Activated CD4-positive, alpha-beta memory T cell treated with anti-CD3 and anti-CD28 coated beads for 36 hours (primary cell): ENCODE results near the gene ANTKMT. TPM values are rescaled to one million over a fixed set of nuclear protein-coding genes. Genes with fewer than 3 reads are reported as not detected.

Experiments
- CTCF ChIA-PET: fragments of 350-600 bp; sonication (Branson Sonifier 250); formaldehyde crosslinking; loops from one replicate; lab custom pipeline; 2021; ENCODE audit warnings: antibody characterized with exemption, inconsistent platforms; lab: Charles Lee
- POLR2A ChIA-PET: fragments of 350-600 bp; sonication (Branson Sonifier 250); formaldehyde crosslinking; loops from one replicate; lab custom pipeline; 2021; ENCODE audit warnings: antibody characterized with exemption; lab: Charles Lee
- DNase-seq: peaks from one replicate; pipeline ENCODE4 v3.0.0-alpha.2; 2020
- H3K27ac Mint-ChIP-seq: one replicate; pipeline ENCODE4 v1.8.0; 2021; ENCODE audit warnings: mixed read lengths
- H3K27me3 Mint-ChIP-seq: one replicate; pipeline ENCODE4 v1.8.0; 2021; ENCODE audit warnings: mixed read lengths
- H3K36me3 Mint-ChIP-seq: one replicate; pipeline ENCODE4 v1.8.0; 2021; ENCODE audit warnings: mixed read lengths
- H3K4me1 Mint-ChIP-seq: one replicate; pipeline ENCODE4 v1.8.0; 2021; ENCODE audit warnings: low read depth, mixed read lengths
- H3K4me3 Mint-ChIP-seq: one replicate; pipeline ENCODE4 v1.8.0; 2021; ENCODE audit warnings: mild to moderate bottlenecking, mixed read lengths
- H3K9me3 Mint-ChIP-seq: one replicate; pipeline ENCODE4 v1.8.0; 2021; ENCODE audit warnings: mixed read lengths
- intact Hi-C: fragments of 100-400 bp; cut with micrococcal nuclease; formaldehyde crosslinking; loops from one replicate; pipeline ENCODE4 v1.15.1; 2023
- microRNA-seq: library from miRNA; unstranded; fragments of <30 nt; microRNA quantifications from one replicate; pipeline ENCODE4 v1.2.0, GENCODE V29; 2022; ENCODE audit warnings: borderline number of aligned reads, borderline microRNAs expressed, borderline replicate concordance
- total RNA-seq, 2 experiments: library from RNA; stranded (reverse); gene quantifications; one replicate each; pipeline ENCODE4 v1.2.3, GENCODE V29; 2021

Gene ANTKMT
- total RNA-seq, 2 experiments from 2014 or later = 31.2 to 34.9 TPM

DNA sequence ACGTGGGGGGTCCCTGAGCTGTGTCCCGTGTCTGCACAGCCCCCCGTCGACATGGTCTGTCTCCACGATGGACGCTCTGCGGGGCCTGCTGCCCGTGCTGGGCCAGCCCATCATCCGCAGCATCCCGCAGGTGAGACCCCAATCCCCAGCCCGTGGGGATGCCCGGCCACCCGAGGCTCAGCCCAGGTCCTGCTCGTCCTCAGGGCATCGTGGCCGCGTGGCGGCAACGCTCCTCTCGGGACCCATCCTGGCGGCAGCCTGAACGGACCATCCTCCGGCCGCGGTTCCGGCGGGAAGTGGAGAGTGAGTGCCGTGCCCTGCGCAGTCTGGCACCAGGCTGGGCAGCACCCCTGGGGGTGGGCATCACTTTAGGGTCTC is 44.5 kb downstream of the ANTKMT start:
- intact Hi-C loops = no loop called here
- POLR2A ChIA-PET = no interaction called here

DNA sequence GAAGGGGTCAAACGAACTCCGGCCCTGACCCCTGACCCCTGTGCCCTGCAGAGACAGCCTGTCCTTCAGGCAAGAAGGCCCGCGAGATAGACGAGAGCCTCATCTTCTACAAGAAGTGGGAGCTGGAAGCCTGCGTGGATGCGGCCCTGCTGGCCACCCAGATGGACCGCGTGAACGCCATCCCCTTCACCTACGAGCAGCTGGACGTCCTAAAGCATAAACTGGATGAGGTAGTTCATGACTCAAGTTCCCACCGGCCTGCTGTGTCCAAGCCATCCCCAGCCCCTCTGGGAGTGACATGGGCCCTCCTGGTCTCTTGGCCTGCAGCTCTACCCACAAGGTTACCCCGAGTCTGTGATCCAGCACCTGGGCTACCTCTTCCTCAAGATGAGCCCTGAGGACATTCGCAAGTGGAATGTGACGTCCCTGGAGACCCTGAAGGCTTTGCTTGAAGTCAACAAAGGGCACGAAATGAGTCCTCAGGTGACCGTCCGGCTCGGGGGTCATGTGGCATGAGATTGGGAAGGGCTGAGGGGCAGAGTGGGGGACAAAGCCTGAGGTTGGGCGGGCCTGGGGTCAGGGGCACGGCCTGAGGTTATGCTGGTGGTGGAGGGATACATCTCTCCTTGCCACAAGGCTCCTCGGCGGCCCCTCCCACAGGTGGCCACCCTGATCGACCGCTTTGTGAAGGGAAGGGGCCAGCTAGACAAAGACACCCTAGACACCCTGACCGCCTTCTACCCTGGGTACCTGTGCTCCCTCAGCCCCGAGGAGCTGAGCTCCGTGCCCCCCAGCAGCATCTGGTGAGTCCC is 45.3 kb downstream of the ANTKMT start:
- intact Hi-C loops = no loop called here
- H3K27me3 Mint-ChIP-seq = no peaks in the 10 kb centered on the region
- H3K9me3 Mint-ChIP-seq = no peaks in the 10 kb centered on the region
- H3K36me3 Mint-ChIP-seq = no peaks in the 10 kb centered on the region
- H3K4me3 Mint-ChIP-seq = no peak overlapping the region
- no peaks in the 10 kb centered on the region for H3K4me1 Mint-ChIP-seq
- ChIA-PET CTCF (no interaction called here), POLR2A (no interaction called here)
- DNase-seq = no peak
- no peak overlapping the region for H3K27ac Mint-ChIP-seq

More for the DNA sequence above, 44.5 kb downstream of the ANTKMT start:
- no peaks in the 10 kb centered on the region for H3K4me1 Mint-ChIP-seq
- no peaks in the 10 kb centered on the region for H3K36me3 Mint-ChIP-seq
- H3K27ac Mint-ChIP-seq = no peak overlapping the region
- no peaks in the 10 kb centered on the region for H3K27me3 Mint-ChIP-seq
- no peak overlapping the region for H3K4me3 Mint-ChIP-seq
- CTCF ChIA-PET = no interaction called here
- no peaks in the 10 kb centered on the region for H3K9me3 Mint-ChIP-seq
- no peak for DNase-seq

DNA sequence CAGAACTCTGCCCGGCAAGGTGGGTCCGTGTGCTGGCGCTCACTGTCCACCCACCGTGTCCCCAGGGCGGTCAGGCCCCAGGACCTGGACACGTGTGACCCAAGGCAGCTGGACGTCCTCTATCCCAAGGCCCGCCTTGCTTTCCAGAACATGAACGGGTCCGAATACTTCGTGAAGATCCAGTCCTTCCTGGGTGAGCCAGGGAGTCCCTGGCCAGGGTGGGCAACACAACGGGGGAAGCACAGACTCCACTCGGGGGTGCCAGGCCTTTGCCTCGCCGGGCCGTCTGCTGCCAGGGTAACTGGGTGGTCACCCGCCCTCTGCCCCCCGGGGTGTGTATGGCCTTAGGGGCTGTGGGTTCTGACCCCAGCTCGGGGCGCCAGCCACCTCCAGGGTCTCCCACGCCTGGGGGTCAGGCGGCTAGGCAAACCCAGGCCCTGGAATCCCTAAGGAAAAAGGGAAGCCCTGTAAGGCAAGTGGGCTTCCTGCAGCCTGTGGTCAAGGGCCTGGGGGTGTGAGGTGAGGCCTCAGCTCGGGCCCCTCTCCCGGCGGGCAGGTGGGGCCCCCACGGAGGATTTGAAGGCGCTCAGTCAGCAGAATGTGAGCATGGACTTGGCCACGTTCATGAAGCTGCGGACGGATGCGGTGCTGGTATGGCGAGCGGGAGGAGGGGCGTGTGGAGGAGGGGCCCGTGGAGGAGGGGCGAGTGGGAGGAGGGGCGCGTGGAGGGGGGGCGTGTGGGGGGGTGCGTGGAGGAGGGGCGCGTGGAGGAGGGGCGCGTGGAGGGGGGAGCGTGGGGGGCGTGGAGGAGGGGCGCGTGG is 46.1 kb downstream of the ANTKMT start:
- H3K36me3 Mint-ChIP-seq = no peaks in the 10 kb centered on the region
- POLR2A ChIA-PET = no interaction called here
- intact Hi-C loops = no loop called here

DNA sequence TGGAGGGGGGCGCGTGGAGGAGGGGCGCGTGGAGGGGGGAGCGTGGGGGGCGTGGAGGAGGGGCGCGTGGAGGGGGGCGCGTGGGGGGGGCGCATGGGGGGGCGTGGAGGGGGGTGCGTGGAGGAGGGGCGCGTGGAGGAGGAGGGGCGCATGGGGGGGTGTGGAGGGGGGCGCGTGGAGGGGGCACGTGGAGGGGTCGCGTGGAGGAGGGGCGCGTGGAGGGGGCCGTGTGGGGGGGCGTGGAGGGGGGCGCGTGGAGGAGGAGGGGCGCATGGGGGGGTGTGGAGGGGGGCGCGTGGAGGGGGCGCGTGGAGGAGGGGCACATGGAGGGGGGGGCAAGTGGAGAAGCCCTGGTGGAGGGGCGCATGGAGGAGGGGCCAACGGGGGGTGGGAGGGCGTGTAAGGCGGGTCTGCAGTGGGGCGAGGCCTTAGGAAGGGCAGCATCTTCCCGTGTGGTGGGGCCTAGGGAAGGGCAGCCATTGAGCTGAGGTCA is 46.8 kb downstream of the ANTKMT start:
- H3K4me1 Mint-ChIP-seq = no peaks in the 10 kb centered on the region
- ChIA-PET CTCF (no interaction called here), POLR2A (no interaction called here)
- no peaks in the 10 kb centered on the region for H3K36me3 Mint-ChIP-seq
- H3K27ac Mint-ChIP-seq = no peak overlapping the region
- H3K4me3 Mint-ChIP-seq = no peak overlapping the region
- no peaks in the 10 kb centered on the region for H3K27me3 Mint-ChIP-seq
- no peak for DNase-seq
- intact Hi-C loops = no loop called here
- no peaks in the 10 kb centered on the region for H3K9me3 Mint-ChIP-seq

More for the DNA sequence above, 46.1 kb downstream of the ANTKMT start:
- no peaks in the 10 kb centered on the region for H3K27me3 Mint-ChIP-seq
- no peak overlapping the region for H3K4me3 Mint-ChIP-seq
- no peak for DNase-seq
- no peaks in the 10 kb centered on the region for H3K4me1 Mint-ChIP-seq
- no peak overlapping the region for H3K27ac Mint-ChIP-seq
- CTCF ChIA-PET = no interaction called here
- H3K9me3 Mint-ChIP-seq = no peaks in the 10 kb centered on the region

DNA sequence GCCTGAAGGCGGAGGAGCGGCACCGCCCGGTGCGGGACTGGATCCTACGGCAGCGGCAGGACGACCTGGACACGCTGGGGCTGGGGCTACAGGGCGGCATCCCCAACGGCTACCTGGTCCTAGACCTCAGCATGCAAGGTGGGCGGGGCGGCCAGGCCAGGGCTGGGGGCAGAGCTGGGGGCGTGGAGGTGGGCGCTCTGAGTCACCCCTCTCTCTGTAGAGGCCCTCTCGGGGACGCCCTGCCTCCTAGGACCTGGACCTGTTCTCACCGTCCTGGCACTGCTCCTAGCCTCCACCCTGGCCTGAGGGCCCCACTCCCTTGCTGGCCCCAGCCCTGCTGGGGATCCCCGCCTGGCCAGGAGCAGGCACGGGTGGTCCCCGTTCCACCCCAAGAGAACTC is 47.5 kb downstream of the ANTKMT start:
- Mint-ChIP-seq H3K4me3 (no peak overlapping the region), H3K9me3 (no peaks in the 10 kb centered on the region), H3K4me1 (no peaks in the 10 kb centered on the region), H3K27me3 (no peaks in the 10 kb centered on the region), H3K27ac (no peak overlapping the region), H3K36me3 (no peaks in the 10 kb centered on the region)
- CTCF ChIA-PET = no interaction called here
- POLR2A ChIA-PET = no interaction called here
- intact Hi-C loops = no loop called here
- no peak for DNase-seq

DNA sequence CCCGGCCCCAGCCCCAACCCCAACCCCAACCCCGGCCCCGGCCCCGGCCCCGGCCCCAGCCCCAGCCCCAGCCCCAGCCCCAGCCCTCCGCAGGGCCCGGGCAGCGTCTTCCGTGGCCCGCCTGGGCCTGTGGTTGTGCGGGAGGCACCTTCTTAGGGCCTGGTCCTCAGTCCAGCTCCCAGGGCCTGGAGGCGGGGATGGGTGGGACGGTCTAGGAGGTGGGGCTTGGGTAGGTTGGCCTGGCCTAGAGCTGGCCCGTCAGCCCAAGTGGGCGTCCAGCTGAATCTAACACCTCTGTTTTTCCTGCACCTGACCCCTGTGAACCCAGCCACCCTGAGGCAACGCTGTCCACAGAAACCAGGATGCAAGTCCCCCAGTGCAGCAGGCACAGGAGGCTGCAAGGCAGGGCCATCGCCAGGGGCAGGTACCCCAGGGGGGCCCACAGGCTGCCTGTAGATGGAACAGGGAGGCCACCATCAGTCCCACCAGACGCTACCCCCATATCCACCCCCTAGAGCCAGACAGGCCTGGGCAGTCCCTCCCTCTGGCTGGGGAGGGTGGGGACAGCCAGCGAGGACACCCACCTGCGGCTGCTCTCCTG is 48.3 kb downstream of the ANTKMT start:
- intact Hi-C loops = no loop called here
- POLR2A ChIA-PET = no interaction called here
- Mint-ChIP-seq H3K27me3 (no peaks in the 10 kb centered on the region), H3K36me3 (no peaks in the 10 kb centered on the region), H3K9me3 (no peaks in the 10 kb centered on the region), H3K4me1 (no peaks in the 10 kb centered on the region), H3K4me3 (no peak overlapping the region), H3K27ac (no peak overlapping the region)
- no peak for DNase-seq
- CTCF ChIA-PET = interaction anchor here (1.2 kb wide), 1 partner anchor 16 kb away, joined by 3 read pairs; no protein-coding TSS in a partner anchor

DNA sequence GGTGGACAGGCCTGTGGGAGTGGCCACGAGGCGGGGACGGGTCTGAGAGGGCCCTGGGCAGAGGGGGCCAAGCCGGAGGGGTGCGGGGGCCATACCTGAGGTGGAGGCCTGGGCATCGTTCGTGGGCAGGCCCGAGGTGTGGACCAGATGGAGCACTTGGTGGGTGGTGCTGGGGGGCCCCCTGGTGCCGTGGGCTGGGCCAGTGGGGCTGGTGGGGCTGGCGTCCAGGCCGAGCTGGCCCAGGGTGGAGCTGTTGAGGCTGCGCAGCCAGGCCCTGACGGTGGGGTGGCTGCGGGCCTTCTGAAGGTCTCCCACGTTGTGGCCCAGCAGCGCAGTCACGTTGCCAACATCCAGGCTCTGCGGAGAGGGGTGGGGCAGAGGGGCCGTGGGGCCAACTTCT is 49.0 kb downstream of the ANTKMT start:
- no peaks in the 10 kb centered on the region for H3K27me3 Mint-ChIP-seq
- no peaks in the 10 kb centered on the region for H3K4me1 Mint-ChIP-seq
- no peak for DNase-seq
- no peaks in the 10 kb centered on the region for H3K9me3 Mint-ChIP-seq
- CTCF ChIA-PET = interaction anchor here (1.2 kb wide), 1 partner anchor 15 kb away, joined by 3 read pairs; no protein-coding TSS in a partner anchor
- no peak overlapping the region for H3K27ac Mint-ChIP-seq
- intact Hi-C loops = no loop called here
- H3K36me3 Mint-ChIP-seq = no peaks in the 10 kb centered on the region
- no peak overlapping the region for H3K4me3 Mint-ChIP-seq
- POLR2A ChIA-PET = no interaction called here

DNA sequence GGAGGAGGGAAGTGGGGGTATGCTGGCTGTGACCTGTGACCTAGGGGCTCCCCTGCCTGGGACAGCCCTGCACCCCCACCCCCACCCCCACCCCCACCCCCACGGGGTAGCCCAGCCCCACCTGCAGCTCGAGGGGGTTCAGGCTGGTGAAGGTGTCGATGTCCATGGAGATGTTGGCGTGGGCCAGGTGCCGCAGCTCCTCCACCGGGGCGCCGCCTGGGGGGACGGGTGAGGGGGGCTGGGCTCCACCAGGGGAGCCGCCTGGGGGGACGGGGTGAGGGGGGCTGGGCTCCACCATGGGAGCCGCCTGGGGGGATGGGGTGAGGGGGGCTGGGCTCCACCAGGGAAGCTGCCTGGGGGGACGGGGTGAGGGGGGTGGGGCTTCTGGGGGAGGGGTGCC is 49.5 kb downstream of the ANTKMT start:
- Mint-ChIP-seq H3K4me3 (no peak overlapping the region), H3K36me3 (no peaks in the 10 kb centered on the region), H3K27ac (no peak overlapping the region), H3K4me1 (no peaks in the 10 kb centered on the region), H3K9me3 (no peaks in the 10 kb centered on the region), H3K27me3 (no peaks in the 10 kb centered on the region)
- ChIA-PET CTCF (interaction anchor here (1.2 kb wide), 1 partner anchor 15 kb away, joined by 3 read pairs; no protein-coding TSS in a partner anchor), POLR2A (no interaction called here)
- intact Hi-C loops = no loop called here
- DNase-seq = no peak

Small RNA genes lying within 50 kb of the gene (microRNA-seq; reads per million reads assigned to microRNA genes)
- not detected for gene MIR662

Other genes starting within 250 kb of the ANTKMT start
- 10 to 100 TPM; 69.7 to 76.2 TPM for gene CAPN15, start 193.4 kb upstream of the ANTKMT start, total RNA-seq
- gene PRR35, start 160.8 kb upstream of the ANTKMT start, total RNA-seq = not detected
- gene NHLRC4, start 154.1 kb upstream of the ANTKMT start, total RNA-seq = under 1 TPM; 0.31 to 0.45 TPM
- gene PIGQ, start 151.2 kb upstream of the ANTKMT start, total RNA-seq = 10 to 100 TPM; 24.2 to 26.2 TPM
- 10 to 100 TPM; 10.1 to 10.6 TPM for gene RAB40C, start 131.1 kb upstream of the ANTKMT start, total RNA-seq
- under 1 TPM; 0.05 to 0.07 TPM for gene WFIKKN1, start 90.2 kb upstream of the ANTKMT start, total RNA-seq
- gene METTL26, start 84.8 kb upstream of the ANTKMT start, total RNA-seq = 100 to 1,000 TPM; 113 to 117 TPM
- 10 to 100 TPM; 41.1 to 44.1 TPM for gene MCRIP2, start 79.3 kb upstream of the ANTKMT start, total RNA-seq
- 10 to 100 TPM; 52.8 to 58.2 TPM for gene WDR90, start 71.8 kb upstream of the ANTKMT start, total RNA-seq
- 100 to 1,000 TPM; 112 to 128 TPM for gene RHOT2, start 53.0 kb upstream of the ANTKMT start, total RNA-seq
- under 1 TPM; 0.57 to 0.82 TPM for gene RHBDL1, start 45.5 kb upstream of the ANTKMT start, total RNA-seq
- 10 to 100 TPM; 70.9 to 74.9 TPM for gene STUB1, start 40.7 kb upstream of the ANTKMT start, total RNA-seq
- 10 to 100 TPM; 29.8 to 30.3 TPM for gene JMJD8, start 36.8 kb upstream of the ANTKMT start, total RNA-seq
- gene WDR24, start 30.7 kb upstream of the ANTKMT start, total RNA-seq = 10 to 100 TPM; 17.7 to 18.5 TPM
- gene FBXL16, start 15.3 kb upstream of the ANTKMT start, total RNA-seq = 10 to 100 TPM in 1 of 2 experiments, 1 to 10 TPM in 1; 7.7 to 14.1 TPM
- gene METRN, start 6.0 kb upstream of the ANTKMT start, total RNA-seq = 10 to 100 TPM; 14.6 to 16.0 TPM
- gene CCDC78, start 5.3 kb downstream of the ANTKMT start, total RNA-seq = 1 to 10 TPM; 3.3 to 4.2 TPM
- gene HAGHL, start 6.0 kb downstream of the ANTKMT start, total RNA-seq = 10 to 100 TPM; 14.2 to 15.2 TPM
- 10 to 100 TPM; 31.8 to 32.2 TPM for gene CIAO3, start 19.9 kb downstream of the ANTKMT start, total RNA-seq
- not detected for gene MSLN, start 39.6 kb downstream of the ANTKMT start, total RNA-seq
- gene RPUSD1, start 67.2 kb downstream of the ANTKMT start, total RNA-seq = 10 to 100 TPM; 13.7 to 15.5 TPM
- 100 to 1,000 TPM; 101 to 102 TPM for gene CHTF18, start 67.5 kb downstream of the ANTKMT start, total RNA-seq
- not detected for gene GNG13, start 79.6 kb downstream of the ANTKMT start, total RNA-seq
- gene LMF1, start 249.8 kb downstream of the ANTKMT start, total RNA-seq = 10 to 100 TPM; 14.4 to 15.4 TPM